Vagina (tissue), 2 donors: Measurements from ENCODE around the gene SMG6.

Experiments used
- POLR2A ChIP-seq, 2 donors: fragments of 450-650 bp; IDR thresholded peaks; one replicate each; pipeline ENCODE4 v1.6.1; 2017; ENCODE audit warnings: antibody characterized with exemption in 2 of 2, mild to moderate bottlenecking in 2 of 2, moderate library complexity in 2 of 2
- POLR2AphosphoS5 ChIP-seq, 2 donors: sonication (generic); formaldehyde crosslinking; IDR thresholded peaks; one replicate each; pipeline ENCODE4 v1.9.0; 2017; ENCODE audit warnings: antibody characterized with exemption in 2 of 2, mild to moderate bottlenecking in 2 of 2, low read depth in 1 of 2; ENCODE audit not compliant: insufficient read depth in 1 of 2
- TF ChIP-seq, protein P1 (sequence below), 3 experiments: fragments of 450-650 bp in 2 of 3; fragments of 200-600 bp in 1 of 3; sonication (generic) in 1 of 3; IDR thresholded peaks; one replicate each; pipeline ENCODE4 v1.5.1; 2017 to 2019; ENCODE audit warnings: antibody characterized with exemption in 3 of 3, mild to moderate bottlenecking in 2 of 3, moderate library complexity in 2 of 3

DNA sequence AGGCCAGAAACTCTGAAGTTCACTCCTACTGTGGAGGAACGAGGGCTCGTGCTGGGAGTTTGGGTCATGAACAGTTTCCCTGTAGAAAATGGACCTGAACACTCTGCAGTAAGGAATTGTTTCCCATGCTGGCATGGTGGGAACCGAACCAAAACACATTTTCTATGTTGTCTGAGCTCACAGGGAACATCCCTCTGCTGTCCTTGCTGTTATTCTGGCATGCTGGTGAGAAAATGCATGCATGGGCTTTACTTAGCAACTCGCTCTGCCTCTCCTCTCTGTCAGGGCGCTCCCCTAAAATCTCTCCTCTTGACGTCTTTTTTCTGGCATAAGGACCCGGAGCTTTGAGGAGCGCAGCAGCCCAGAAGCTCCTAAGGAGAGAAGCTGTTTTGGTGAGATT is 283.9 kb downstream of the SMG6 start:
- TF ChIP-seq, protein P1, sequence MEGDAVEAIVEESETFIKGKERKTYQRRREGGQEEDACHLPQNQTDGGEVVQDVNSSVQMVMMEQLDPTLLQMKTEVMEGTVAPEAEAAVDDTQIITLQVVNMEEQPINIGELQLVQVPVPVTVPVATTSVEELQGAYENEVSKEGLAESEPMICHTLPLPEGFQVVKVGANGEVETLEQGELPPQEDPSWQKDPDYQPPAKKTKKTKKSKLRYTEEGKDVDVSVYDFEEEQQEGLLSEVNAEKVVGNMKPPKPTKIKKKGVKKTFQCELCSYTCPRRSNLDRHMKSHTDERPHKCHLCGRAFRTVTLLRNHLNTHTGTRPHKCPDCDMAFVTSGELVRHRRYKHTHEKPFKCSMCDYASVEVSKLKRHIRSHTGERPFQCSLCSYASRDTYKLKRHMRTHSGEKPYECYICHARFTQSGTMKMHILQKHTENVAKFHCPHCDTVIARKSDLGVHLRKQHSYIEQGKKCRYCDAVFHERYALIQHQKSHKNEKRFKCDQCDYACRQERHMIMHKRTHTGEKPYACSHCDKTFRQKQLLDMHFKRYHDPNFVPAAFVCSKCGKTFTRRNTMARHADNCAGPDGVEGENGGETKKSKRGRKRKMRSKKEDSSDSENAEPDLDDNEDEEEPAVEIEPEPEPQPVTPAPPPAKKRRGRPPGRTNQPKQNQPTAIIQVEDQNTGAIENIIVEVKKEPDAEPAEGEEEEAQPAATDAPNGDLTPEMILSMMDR (IDR thresholded peaks at IDR 0.05): no peak
- TF ChIP-seq POLR2AphosphoS5 (IDR thresholded peaks at IDR 0.05; ENCODE audit: insufficient read depth in 1 of 2, low read depth in 1 of 2) (no peak), POLR2A (IDR thresholded peaks at IDR 0.05) (no peak)
